BLaER1 treated with 17β-estradiol and CSF1 and Interleukin-3, amounts not matched to agents 10 nM and 100 nM (cell line): ENCODE data around the gene C2CD3.
"Not testable (repeated sequence)": the region's sequence is repeated elsewhere in the genome, so short reads cannot be mapped to it uniquely, and the experiment has no call there.

Experiments
- H3K27ac ChIP-seq, 11 experiments: shearing (Covaris generic); formaldehyde crosslinking; 2 replicates each; pipeline ENCODE4 v1.8.1; 2022
- H3K27me3 ChIP-seq, 11 experiments: shearing (Covaris generic); formaldehyde crosslinking; 2 replicates each; pipeline ENCODE4 v1.8.1; 2022
- H3K36me3 ChIP-seq, 11 experiments: shearing (Covaris generic); formaldehyde crosslinking; 2 replicates each; pipeline ENCODE4 v1.8.1; 2022
- H3K4me1 ChIP-seq, 10 experiments: shearing (Covaris generic); formaldehyde crosslinking; 2 replicates each; pipeline ENCODE4 v1.8.1; 2022
- H3K4me2 ChIP-seq, 11 experiments: shearing (Covaris generic); formaldehyde crosslinking; 2 replicates each; pipeline ENCODE4 v1.8.1; 2022
- H3K4me3 ChIP-seq, 10 experiments: shearing (Covaris generic); formaldehyde crosslinking; 2 replicates each; pipeline ENCODE4 v1.8.1; 2022
- H3K9ac ChIP-seq, 11 experiments: shearing (Covaris generic); formaldehyde crosslinking; 2 replicates each; pipeline ENCODE4 v1.8.1; 2022
- H3K9me3 ChIP-seq, 11 experiments: shearing (Covaris generic); formaldehyde crosslinking; replicated peaks in 1 of 11; 2 replicates each; pipeline ENCODE4 v1.8.1; 2022
- H4K20me1 ChIP-seq, 11 experiments: shearing (Covaris generic); formaldehyde crosslinking; 2 replicates each; pipeline ENCODE4 v1.8.1; 2022
- Cebpa-rat ChIP-seq, 11 experiments: shearing (Covaris generic); IDR thresholded peaks; 2 replicates each; pipeline ENCODE4 v1.8.1; 2022

Gene C2CD3

DNA sequence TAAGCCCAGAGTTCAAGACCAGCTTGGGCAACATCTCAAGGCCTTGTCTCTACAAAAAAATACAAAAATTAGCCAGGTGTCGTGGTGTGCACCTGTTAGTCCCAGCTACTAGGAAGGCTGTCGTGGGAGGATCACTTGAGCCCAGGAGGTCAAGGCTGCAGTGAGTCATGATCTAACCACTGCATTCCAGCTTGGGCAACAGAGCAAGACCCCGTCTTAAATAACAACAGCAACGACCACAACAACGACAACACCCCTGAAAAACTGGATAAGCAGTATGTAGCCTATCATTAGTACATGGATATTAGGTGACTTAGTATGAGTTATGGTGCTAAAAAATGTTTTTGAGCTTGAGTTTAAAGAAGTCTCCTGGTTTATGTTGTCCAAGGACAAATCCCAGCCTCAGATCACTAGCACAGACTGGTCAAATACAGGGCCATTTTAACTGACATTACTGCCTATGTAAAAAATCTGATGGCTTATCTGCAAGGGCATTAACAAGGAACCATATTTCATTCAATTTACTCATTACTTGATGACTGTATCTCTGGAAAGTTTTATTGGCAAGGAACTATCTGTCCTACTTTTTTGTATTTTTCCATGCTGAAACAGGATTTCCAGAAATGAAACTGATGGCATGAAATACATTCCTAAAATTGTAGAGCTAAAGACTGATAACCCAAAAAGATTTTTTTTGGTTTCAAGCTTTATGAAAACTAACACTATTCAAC is 23.4 kb downstream of the C2CD3 start:
- no peak overlapping the region for H3K27ac ChIP-seq
- H3K4me2 ChIP-seq, result no peak overlapping the region
- H3K4me3 ChIP-seq, result no peak overlapping the region
- H3K27me3 ChIP-seq, result no peaks in the 10 kb centered on the region
- H3K36me3 ChIP-seq, result peaks cover 25 to 75% (median 44%) of the 10 kb centered on the region in 11 experiments
- no peaks in the 10 kb centered on the region for H3K4me1 ChIP-seq
- H3K9me3 ChIP-seq, result peaks cover 0 to 14% (median 9%) of the 10 kb centered on the region in 11 experiments; a peak in 9 of 22 replicates
- no peaks in the 10 kb centered on the region; a peak in 1 of 22 replicates for H4K20me1 ChIP-seq
- TF ChIP-seq Cebpa-rat (IDR thresholded peaks at IDR 0.05), result no peak
- H3K9ac ChIP-seq, result no peak overlapping the region

DNA sequence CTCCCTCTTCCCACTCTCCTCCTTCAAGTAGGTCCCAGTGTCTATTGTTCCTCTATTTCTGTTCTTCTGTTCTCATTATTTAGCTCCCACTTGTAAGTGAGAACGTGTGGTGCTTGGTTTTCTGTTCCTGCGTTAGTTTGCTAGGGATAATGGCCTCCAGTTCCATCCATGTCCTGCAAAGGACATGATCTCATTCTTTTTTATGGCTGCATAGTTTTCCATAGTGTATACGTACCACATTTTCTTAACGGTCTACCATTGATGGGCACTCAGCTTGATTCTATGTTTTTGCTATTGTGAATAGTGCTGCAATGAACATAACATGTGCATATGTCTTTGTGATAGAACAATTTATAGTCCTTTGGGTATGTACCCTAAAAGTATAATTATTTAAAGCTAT is 26.2 kb downstream of the C2CD3 start:
- TF ChIP-seq Cebpa-rat (IDR thresholded peaks at IDR 0.05), result no peak
- no peak overlapping the region for H3K4me2 ChIP-seq
- no peaks in the 10 kb centered on the region for H3K4me1 ChIP-seq
- H3K4me3 ChIP-seq, result no peak overlapping the region
- peaks cover 18 to 63% (median 30%) of the 10 kb centered on the region in 11 experiments for H3K36me3 ChIP-seq
- peaks cover 0 to 14% (median 9%) of the 10 kb centered on the region in 11 experiments; a peak in 9 of 22 replicates for H3K9me3 ChIP-seq
- H3K27ac ChIP-seq, result no peak overlapping the region
- H3K9ac ChIP-seq, result no peak overlapping the region
- H3K27me3 ChIP-seq, result no peaks in the 10 kb centered on the region
- no peaks in the 10 kb centered on the region; a peak in 1 of 22 replicates for H4K20me1 ChIP-seq

DNA sequence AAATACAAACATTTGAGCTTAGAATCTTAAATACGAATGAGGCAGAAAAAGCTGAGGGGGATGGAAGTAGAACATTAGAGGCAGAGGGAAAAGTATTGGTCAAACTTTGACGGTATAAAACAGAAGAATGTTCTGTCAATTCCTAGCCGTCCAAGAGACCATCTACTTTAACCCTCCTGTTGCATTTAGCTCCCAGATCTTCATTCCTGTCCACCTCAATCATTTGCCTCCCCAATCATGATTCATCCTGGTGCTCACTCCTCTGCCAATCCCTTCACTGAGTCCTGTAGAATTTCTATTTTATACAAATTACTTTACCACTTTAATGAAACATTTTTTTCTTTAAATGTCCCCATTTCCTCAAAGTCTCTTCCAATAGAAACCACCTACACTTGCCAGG is 28.2 kb downstream of the C2CD3 start:
- Histone ChIP-seq H3K27me3 (no peaks in the 10 kb centered on the region), H4K20me1 (no peaks in the 10 kb centered on the region; a peak in 1 of 22 replicates), H3K9ac (no peak overlapping the region), H3K27ac (no peak overlapping the region), H3K36me3 (peaks cover 36 to 68% (median 49%) of the 10 kb centered on the region in 11 experiments), H3K4me1 (no peaks in the 10 kb centered on the region), H3K9me3 (peaks cover 0 to 14% (median 9%) of the 10 kb centered on the region in 11 experiments; a peak in 9 of 22 replicates), H3K4me2 (no peak overlapping the region), H3K4me3 (no peak overlapping the region)
- TF ChIP-seq Cebpa-rat (IDR thresholded peaks at IDR 0.05), result no peak

DNA sequence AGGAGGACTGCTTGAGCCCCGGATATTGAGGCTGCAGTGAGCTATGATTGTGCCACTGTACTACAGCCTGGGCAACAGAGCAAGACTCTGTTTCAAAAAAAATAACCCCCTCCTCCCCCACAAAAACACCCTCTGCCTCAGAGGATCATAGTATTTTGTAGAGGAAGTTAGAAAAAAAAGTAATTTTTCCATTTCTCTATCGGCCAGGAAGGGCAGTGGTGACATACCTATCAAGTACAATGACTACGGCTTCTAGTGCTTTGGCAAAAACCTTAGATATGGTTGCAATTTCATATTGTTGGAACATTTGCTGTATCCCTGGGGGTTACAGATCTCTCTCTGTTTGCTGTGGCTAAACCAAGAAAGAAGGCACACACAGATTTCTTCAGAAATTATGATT is 28.9 kb downstream of the C2CD3 start:
- TF ChIP-seq Cebpa-rat (IDR thresholded peaks at IDR 0.05), result no peak
- Histone ChIP-seq H3K27me3 (no peaks in the 10 kb centered on the region), H3K4me1 (no peaks in the 10 kb centered on the region), H3K27ac (no peak overlapping the region), H3K9ac (no peak overlapping the region), H4K20me1 (no peaks in the 10 kb centered on the region; a peak in 1 of 22 replicates), H3K4me2 (no peak overlapping the region), H3K36me3 (peaks cover 39 to 68% (median 49%) of the 10 kb centered on the region in 11 experiments), H3K4me3 (no peak overlapping the region), H3K9me3 (peaks cover 0 to 14% (median 9%) of the 10 kb centered on the region in 11 experiments; a peak in 9 of 22 replicates)

DNA sequence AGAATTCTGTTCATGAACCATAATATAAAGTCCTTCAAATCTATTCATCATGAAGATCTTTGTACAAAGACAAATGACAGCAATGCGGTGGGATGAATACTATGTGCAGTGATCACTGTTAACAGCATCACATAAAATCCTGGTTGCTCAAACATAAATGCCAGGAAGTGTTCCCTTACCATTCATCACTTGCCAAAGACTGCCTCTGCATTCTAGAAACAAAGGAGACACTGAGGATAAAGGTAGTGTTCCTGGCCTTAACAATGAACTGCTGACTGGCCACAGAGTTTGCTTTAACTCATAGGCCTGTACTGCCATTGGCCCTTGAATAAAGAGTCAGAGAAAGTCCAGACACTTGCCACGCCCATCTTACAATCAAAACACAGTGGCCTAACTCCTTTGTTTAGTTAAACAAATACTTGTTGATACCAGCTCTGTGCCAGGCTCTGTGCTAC is 29.5 kb downstream of the C2CD3 start:
- Histone ChIP-seq H3K9ac (no peak overlapping the region), H3K27ac (no peak overlapping the region), H3K9me3 (peaks cover 0 to 14% (median 9%) of the 10 kb centered on the region in 11 experiments; a peak in 9 of 22 replicates), H3K36me3 (peaks cover 43 to 68% (median 55%) of the 10 kb centered on the region in 11 experiments), H3K27me3 (no peaks in the 10 kb centered on the region), H3K4me3 (no peak overlapping the region), H4K20me1 (no peaks in the 10 kb centered on the region), H3K4me2 (no peak overlapping the region), H3K4me1 (no peaks in the 10 kb centered on the region)
- no peak for TF ChIP-seq Cebpa-rat (IDR thresholded peaks at IDR 0.05)

DNA sequence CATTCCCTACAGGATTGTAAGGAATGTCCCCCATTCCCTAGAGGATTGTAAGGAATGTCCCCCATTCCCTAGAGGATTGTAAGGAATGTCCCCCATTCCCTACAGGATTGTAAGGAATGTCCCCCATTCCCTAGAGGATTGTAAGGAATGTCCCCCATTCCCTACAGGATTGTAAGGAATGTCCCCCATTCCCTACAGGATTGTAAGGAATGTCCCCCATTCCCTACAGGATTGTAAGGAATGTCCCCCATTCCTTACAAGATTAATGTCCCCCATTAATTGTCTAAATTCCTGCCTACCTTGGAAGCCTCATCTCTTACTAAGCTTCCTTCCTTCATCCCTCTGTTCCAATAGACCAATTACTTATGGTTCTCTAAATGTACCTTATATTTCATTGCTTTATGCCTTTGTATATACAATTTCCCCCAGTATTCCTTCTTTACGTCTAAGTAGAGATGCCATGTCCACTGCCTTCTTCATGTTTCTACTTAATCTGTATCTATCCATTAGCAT is 30.8 kb downstream of the C2CD3 start:
- not testable (repeated sequence) for H3K27ac ChIP-seq, H3K27me3 ChIP-seq, H3K4me1 ChIP-seq, H3K4me3 ChIP-seq, H3K9ac ChIP-seq, H4K20me1 ChIP-seq, H3K4me2 ChIP-seq, H3K9me3 ChIP-seq
- H3K36me3 ChIP-seq, result peaks cover 49 to 68% (median 57%) of the 10 kb centered on the region in 11 experiments

DNA sequence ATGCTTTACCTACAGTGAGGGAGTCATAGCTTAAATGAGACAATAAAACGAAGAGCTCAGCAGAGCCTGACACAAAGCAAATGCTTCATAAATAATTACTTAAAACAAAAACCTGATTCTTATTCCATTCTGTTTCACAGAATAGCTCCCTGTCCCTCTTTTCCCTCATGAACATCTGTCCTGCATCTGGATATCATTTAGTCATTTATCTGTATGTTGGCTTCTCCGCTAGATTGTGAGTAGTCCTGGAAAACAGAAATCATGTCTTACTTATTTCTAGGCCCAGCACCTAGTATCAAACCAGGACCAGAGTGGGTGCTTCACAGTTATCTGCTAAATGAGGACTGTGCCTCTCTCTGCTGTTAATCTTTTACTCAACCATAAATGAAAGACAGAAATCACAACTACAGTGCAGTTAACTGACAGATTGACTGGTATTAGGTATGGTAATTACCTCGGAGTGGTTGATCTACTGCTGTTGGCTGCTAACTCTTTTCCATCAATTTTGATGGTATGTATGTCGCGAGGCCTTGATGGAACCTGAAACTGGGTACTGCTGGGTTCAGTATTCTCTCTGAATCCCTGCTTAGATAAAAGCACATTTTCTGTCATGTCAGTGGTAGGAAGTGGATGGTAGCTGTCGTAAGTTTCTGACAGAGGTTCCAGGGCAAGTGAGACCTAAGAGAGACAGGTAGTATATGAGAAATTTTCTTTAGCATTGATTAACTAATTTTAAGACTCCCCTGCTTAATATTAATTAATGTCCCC is 31.5 kb downstream of the C2CD3 start:
- H3K4me3 ChIP-seq, result no peak overlapping the region

DNA sequence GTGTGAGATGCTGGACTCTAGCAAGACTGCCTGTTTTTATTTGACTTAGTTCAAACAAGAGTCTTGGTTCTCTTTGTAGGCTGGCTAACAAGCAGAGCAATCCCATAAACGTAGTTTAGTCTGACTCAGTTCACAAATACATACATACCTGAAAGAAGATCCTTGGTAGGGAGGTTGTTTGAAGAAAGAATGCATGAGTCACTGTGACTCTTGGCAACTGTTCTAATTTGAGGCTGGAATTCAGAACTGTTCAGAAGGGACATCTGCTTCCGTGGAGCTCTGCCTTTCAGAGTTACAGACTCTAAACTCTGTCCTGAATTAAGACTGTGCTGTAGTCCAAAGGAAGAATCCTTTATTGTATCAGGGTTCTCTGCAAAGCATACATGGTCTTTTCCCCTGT is 32.2 kb downstream of the C2CD3 start:
- TF ChIP-seq Cebpa-rat (IDR thresholded peaks at IDR 0.05), result no peak
- H3K27ac ChIP-seq, result no peak overlapping the region
- H3K36me3 ChIP-seq, result peaks cover 56 to 74% (median 63%) of the 10 kb centered on the region in 11 experiments
- H3K4me1 ChIP-seq, result no peaks in the 10 kb centered on the region
- no peaks in the 10 kb centered on the region for H4K20me1 ChIP-seq
- no peak overlapping the region for H3K4me2 ChIP-seq
- no peak overlapping the region for H3K9ac ChIP-seq
- H3K9me3 ChIP-seq, result no peaks in the 10 kb centered on the region
- no peaks in the 10 kb centered on the region for H3K27me3 ChIP-seq
- no peak overlapping the region for H3K4me3 ChIP-seq

More for the DNA sequence above, 31.5 kb downstream of the C2CD3 start:
- Histone ChIP-seq H3K4me1 (no peaks in the 10 kb centered on the region), H3K27me3 (no peaks in the 10 kb centered on the region), H3K9ac (no peak overlapping the region), H4K20me1 (no peaks in the 10 kb centered on the region), H3K9me3 (no peaks in the 10 kb centered on the region), H3K27ac (no peak overlapping the region), H3K36me3 (peaks cover 51 to 68% (median 57%) of the 10 kb centered on the region in 11 experiments), H3K4me2 (no peak overlapping the region)
- no peak for TF ChIP-seq Cebpa-rat (IDR thresholded peaks at IDR 0.05)

DNA sequence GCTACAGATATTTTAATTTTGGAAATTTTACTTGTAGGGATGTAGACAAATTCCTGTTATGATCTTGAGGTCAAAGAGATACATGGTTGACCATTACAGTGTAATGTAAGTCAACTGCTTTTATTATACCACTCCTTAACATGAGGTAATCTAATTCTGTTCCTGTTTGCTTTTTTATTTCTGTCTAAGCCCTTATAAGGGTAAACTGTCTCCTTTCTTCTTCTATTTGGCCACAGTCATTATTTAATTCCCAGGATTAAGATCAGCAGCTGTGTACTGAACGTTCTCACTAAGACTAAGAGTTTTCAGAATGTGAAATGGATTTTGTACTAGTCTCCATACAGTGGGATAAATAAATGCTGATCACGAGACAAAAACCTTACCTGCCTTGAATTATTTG is 32.8 kb downstream of the C2CD3 start:
- Histone ChIP-seq H3K36me3 (peaks cover 61 to 80% (median 68%) of the 10 kb centered on the region in 11 experiments), H3K4me2 (no peak overlapping the region), H3K4me1 (no peaks in the 10 kb centered on the region), H4K20me1 (no peaks in the 10 kb centered on the region), H3K27me3 (no peaks in the 10 kb centered on the region), H3K27ac (no peak overlapping the region), H3K4me3 (no peak overlapping the region), H3K9me3 (no peaks in the 10 kb centered on the region), H3K9ac (no peak overlapping the region)
- no peak for TF ChIP-seq Cebpa-rat (IDR thresholded peaks at IDR 0.05)
